Chondrocyte (in vitro differentiated cells): ENCODE results near the gene SKOR1. TPM values are rescaled to one million over a fixed set of nuclear protein-coding genes. Genes with fewer than 3 reads are reported as not detected.
A peak's percentile ranks its signal among the peaks of the same experiment; 100 is the strongest.

Experiments
- DNase-seq: peaks from one replicate; pipeline ENCODE4 v3.0.0; 2021; ENCODE audit warnings: mixed read lengths, low spot score
- H3K27ac Mint-ChIP-seq: one replicate; pipeline ENCODE4 v1.8.0; 2021; ENCODE audit warnings: mild to moderate bottlenecking, moderate library complexity, mixed read lengths; ENCODE audit not compliant: unreplicated experiment
- H3K27me3 Mint-ChIP-seq: 2 replicates; pipeline ENCODE4 v1.8.0; 2021; ENCODE audit warnings: low read depth, mixed read lengths
- H3K36me3 Mint-ChIP-seq: 2 replicates; pipeline ENCODE4 v1.8.0; 2021; ENCODE audit warnings: low read depth, mixed read lengths
- H3K4me1 Mint-ChIP-seq: 2 replicates; pipeline ENCODE4 v1.8.0; 2021; ENCODE audit warnings: low read depth, mild to moderate bottlenecking, mixed read lengths
- H3K4me3 Mint-ChIP-seq: one replicate; pipeline ENCODE4 v1.8.0; 2021; ENCODE audit warnings: mild to moderate bottlenecking, moderate library complexity, mixed read lengths; ENCODE audit not compliant: unreplicated experiment
- H3K9me3 Mint-ChIP-seq: 2 replicates; pipeline ENCODE4 v1.8.0; 2021; ENCODE audit warnings: low read depth, mixed read lengths
- CTCF ChIP-seq: fragments of 200-600 bp; sonication (generic); IDR thresholded peaks from 2 replicates; pipeline ENCODE4 v1.5.0; 2021; ENCODE audit warnings: antibody characterized with exemption, mild to moderate bottlenecking, moderate library complexity
- total RNA-seq: library from RNA; stranded (reverse); gene quantifications from 3 replicates; pipeline ENCODE4 v1.2.1, GENCODE V29; 2021

The SKOR1 gene
- total RNA-seq, 1 donor from 2014 or later: 0.22 TPM

GRCh38 chr15:67820122-67820991, 5.0 kb upstream of the SKOR1 start:
- Mint-ChIP-seq H3K27ac (no peak overlapping the region), H3K4me1 (peaks cover 23% of the 10 kb centered on the region)

GRCh38 chr15:67820992-67821783, 4.1 kb upstream of the SKOR1 start:
- Mint-ChIP-seq H3K27me3 (peaks cover 61% of the 10 kb centered on the region), H3K9me3 (peaks cover 11% of the 10 kb centered on the region), H3K4me1 (peaks cover 31% of the 10 kb centered on the region), H3K36me3 (peaks cover 4% of the 10 kb centered on the region), H3K4me3 (no peak overlapping the region), H3K27ac (no peak overlapping the region)
- DNase-seq: peak; percentile 94
- no peak for TF ChIP-seq CTCF

More at GRCh38 chr15:67820122-67820991, 5.0 kb upstream of the SKOR1 start:
- Mint-ChIP-seq H3K27me3 (peaks cover 53% of the 10 kb centered on the region), H3K4me3 (no peak overlapping the region), H3K9me3 (peaks cover 18% of the 10 kb centered on the region), H3K36me3 (peaks cover 8% of the 10 kb centered on the region)
- peak; percentile 81 for DNase-seq
- TF ChIP-seq CTCF: no peak

- peak; percentile 42 for DNase-seq
- peaks cover 64% of the 10 kb centered on the region for H3K27me3 Mint-ChIP-seq
- H3K9me3 Mint-ChIP-seq: peaks cover 3% of the 10 kb centered on the region
- H3K4me3 Mint-ChIP-seq: no peak overlapping the region
- peaks cover 33% of the 10 kb centered on the region for H3K4me1 Mint-ChIP-seq
- no peak for TF ChIP-seq CTCF
- H3K36me3 Mint-ChIP-seq: peaks cover 4% of the 10 kb centered on the region
- no peak overlapping the region for H3K27ac Mint-ChIP-seq
Measured at GRCh38 chr15:67821784-67822440, 3.4 kb upstream of the SKOR1 start.

GRCh38 chr15:67822537-67823313, 2.6 kb upstream of the SKOR1 start:
- Mint-ChIP-seq H3K4me3 (no peak overlapping the region), H3K9me3 (no peaks in the 10 kb centered on the region), H3K27me3 (peaks cover 64% of the 10 kb centered on the region), H3K4me1 (peaks cover 33% of the 10 kb centered on the region), H3K27ac (no peak overlapping the region), H3K36me3 (peaks cover 4% of the 10 kb centered on the region)
- DNase-seq: peak; percentile 87
- TF ChIP-seq CTCF: no peak
